AG04450 (cell line): ENCODE measurements around the gene MUC12. TPM values are rescaled to one million over a fixed set of nuclear protein-coding genes. Genes with fewer than 3 reads are reported as not detected.

ENCODE experiments used
- CTCF ChIA-PET: fragments of 300-600, 350-600 bp; formaldehyde crosslinking; extraction: SDS; loops from one replicate; lab custom pipeline; 2022; ENCODE audit warnings: antibody characterized with exemption, inconsistent platforms; lab: Charles Lee
- POLR2A ChIA-PET: fragments of 350-600 bp; formaldehyde crosslinking; extraction: SDS; loops from one replicate; lab custom pipeline; 2021; ENCODE audit warnings: antibody characterized with exemption, inconsistent platforms; lab: Yijun Ruan, JAX
- DNase-seq: peaks from one replicate; pipeline ENCODE4 v3.0.0-alpha.2; 2011; ENCODE audit warnings: low read depth, low spot score
- H3K27ac ChIP-seq: one replicate; pipeline ENCODE4 v1.5.1; 2012; ENCODE audit warnings: low read depth, low read length, control low read depth
- H3K27me3 ChIP-seq: one replicate; pipeline ENCODE4 v1.6.0; 2012; ENCODE audit warnings: low read length; ENCODE audit not compliant: control insufficient read depth, insufficient read depth
- H3K4me3 ChIP-seq: 2 replicates; pipeline ENCODE4 v1.5.1; 2011; ENCODE audit warnings: mild to moderate bottlenecking, low read depth, low read length, control low read depth
- H3K9me3 ChIP-seq: 2 replicates; pipeline ENCODE4 v1.5.1; 2012; ENCODE audit warnings: low read length; ENCODE audit not compliant: control insufficient read depth, insufficient read depth
- polyA plus RNA-seq: library from polyadenylated mRNA; depleted of rRNA; stranded (reverse); fragments of >200 nt; gene quantifications from 2 replicates; pipeline ENCODE4 v1.2.3, GENCODE V29; 2011
- TF ChIP-seq, protein P1 (sequence below): IDR thresholded peaks from 2 replicates; pipeline ENCODE4 v1.5.1; 2011; ENCODE audit warnings: low read depth, low read length, control low read depth, inconsistent platforms

Gene MUC12
- polyA plus RNA-seq, 1 experiment: 1.8 TPM

DNA sequence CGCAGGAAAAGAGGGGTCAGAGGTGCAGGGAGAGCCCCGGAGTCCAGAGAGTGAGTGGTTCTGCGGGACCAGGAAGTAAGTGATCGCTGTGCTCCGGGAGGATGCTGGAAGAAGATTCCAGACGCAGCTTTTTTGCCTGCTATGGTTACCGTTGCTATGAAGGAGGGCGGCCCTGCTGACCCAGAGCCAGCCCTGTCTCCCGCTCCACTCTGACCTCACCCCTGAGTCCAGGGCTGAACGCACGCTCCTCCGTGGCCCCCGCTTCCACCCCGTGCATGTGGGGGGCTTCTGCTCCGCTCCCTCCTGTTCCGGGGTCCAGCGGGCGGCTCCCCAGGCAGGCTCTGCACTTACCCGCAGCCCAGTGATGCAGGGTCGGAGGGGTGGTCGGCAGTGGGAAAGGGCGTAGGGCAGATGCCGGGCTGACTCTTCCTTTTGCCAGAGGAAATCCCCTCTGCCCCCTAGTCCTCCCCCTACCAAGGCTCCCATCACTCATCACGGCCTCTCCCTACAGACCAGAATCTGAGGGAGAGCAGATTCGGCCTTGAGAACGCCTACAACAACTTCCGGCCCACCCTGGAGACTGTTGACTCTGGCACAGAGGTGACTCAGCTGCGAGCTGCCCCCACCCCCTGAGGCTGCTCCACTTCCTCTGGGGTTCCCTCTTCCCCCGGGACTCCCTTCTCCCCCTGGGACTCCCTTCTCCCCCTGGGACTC is 47.9 kb downstream of the MUC12 start:
- H3K4me3 ChIP-seq: peak overlapping the region; percentile 72
- ChIA-PET POLR2A (no interaction called here), CTCF (no interaction called here)
- no peaks in the 10 kb centered on the region; the same call in 1 of the 2 replicates for H3K9me3 ChIP-seq
- TF ChIP-seq, protein P1, sequence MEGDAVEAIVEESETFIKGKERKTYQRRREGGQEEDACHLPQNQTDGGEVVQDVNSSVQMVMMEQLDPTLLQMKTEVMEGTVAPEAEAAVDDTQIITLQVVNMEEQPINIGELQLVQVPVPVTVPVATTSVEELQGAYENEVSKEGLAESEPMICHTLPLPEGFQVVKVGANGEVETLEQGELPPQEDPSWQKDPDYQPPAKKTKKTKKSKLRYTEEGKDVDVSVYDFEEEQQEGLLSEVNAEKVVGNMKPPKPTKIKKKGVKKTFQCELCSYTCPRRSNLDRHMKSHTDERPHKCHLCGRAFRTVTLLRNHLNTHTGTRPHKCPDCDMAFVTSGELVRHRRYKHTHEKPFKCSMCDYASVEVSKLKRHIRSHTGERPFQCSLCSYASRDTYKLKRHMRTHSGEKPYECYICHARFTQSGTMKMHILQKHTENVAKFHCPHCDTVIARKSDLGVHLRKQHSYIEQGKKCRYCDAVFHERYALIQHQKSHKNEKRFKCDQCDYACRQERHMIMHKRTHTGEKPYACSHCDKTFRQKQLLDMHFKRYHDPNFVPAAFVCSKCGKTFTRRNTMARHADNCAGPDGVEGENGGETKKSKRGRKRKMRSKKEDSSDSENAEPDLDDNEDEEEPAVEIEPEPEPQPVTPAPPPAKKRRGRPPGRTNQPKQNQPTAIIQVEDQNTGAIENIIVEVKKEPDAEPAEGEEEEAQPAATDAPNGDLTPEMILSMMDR: no peak
- H3K27ac ChIP-seq: peak overlapping the region; percentile 89
- H3K27me3 ChIP-seq: peaks cover 5% of the 10 kb centered on the region
- DNase-seq: peak; percentile 56

DNA sequence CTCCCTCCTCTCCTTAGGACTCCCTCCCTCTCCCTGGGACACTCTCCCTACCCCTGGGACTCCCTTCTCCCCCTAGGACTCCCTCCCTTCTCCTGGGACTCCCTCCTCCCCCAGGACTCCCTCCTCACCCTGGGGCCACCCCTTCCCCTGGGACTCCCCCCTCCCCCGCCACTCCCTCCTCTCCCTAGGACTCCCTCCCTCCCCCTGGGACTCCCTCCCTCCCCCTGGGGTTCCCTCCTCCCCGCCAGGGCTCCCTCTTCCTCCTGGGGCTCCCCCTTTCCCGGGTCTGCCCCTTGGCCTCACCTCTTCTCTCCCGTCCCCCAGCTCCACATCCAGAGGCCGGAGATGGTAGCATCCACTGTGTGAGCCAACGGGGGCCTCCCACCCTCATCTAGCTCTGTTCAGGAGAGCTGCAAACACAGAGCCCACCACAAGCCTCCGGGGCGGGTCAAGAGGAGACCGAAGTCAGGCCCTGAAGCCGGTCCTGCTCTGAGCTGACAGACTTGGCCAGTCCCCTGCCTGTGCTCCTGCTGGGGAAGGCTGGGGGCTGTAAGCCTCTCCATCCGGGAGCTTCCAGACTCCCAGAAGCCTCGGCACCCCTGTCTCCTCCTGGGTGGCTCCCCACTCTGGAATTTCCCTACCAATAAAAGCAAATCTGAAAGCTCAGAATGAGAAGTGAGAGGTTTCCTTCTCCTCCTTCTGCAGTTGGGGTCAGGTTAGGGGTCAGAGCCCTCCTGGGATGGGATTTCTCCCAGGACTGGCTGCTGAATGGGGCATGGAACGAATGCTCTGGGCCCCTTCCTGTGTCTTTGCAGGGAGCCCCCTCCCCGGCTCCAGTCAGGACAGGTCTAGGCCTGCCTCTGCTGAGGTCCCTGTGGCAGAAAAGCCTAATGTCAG is 49.2 kb downstream of the MUC12 start:
- TF ChIP-seq, protein P1: no peak
- ChIA-PET CTCF (no interaction called here), POLR2A (no interaction called here)
- Histone ChIP-seq H3K9me3 (no peaks in the 10 kb centered on the region; the same call in 1 of the 2 replicates), H3K4me3 (no peak overlapping the region), H3K27me3 (peaks cover 5% of the 10 kb centered on the region), H3K27ac (no peak overlapping the region)
- DNase-seq: no peak

DNA sequence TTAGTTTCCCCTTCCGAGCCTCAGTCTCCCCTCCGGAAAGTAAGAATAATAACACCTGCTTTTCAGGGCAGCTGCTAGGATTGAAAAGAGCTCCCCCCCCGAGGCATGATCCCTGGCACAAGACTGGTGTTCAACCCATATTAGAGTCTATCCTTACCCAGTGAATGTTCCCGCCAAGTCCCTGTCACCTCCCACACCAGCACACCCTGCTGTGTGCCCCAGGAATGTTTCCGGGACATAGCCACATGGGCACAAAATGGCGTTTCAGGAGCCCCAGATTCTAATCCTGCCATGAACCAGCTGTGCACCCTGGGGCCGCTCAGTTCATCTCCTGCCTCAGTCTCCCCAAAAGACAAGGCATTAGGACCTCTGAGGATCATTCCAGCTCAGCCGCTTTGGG is 51.1 kb downstream of the MUC12 start:
- ChIA-PET CTCF (interaction anchor here (0.6 kb wide), 1 partner anchor 251 kb away, joined by 3 read pairs; no protein-coding TSS in a partner anchor), POLR2A (interaction anchor here (1.2 kb wide), 1 partner anchor 131 kb away, joined by 3 read pairs; the partner anchor contains the start of gene UFSP1)
- Histone ChIP-seq H3K9me3 (no peaks in the 10 kb centered on the region), H3K4me3 (no peak overlapping the region), H3K27ac (no peak overlapping the region), H3K27me3 (peaks cover 9% of the 10 kb centered on the region)
- DNase-seq: no peak
- TF ChIP-seq, protein P1: no peak

DNA sequence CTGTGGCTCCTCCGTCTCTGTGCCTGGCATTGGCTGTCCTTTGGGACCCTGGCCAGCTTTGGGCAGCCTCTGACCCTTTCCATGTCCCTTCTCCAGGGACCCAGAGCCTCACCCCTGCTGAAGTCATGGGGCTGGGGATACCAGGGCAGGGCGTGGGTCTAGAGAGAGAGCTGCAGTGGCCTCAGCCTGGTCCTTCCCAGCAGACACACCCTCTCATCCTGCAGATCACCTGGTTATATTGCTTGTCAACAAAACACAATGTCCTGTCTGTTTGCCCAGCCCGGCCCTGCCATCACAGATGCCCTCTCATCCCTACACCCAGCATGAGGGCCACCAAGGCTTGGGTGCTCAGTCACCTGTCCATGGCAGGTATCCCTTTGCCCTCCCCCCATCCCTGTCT is 52.3 kb downstream of the MUC12 start:
- POLR2A ChIA-PET: no interaction called here
- CTCF ChIA-PET: no interaction called here
- TF ChIP-seq, protein P1: no peak
- Histone ChIP-seq H3K27me3 (peaks cover 9% of the 10 kb centered on the region), H3K27ac (no peak overlapping the region), H3K9me3 (no peaks in the 10 kb centered on the region), H3K4me3 (no peak overlapping the region)
- no peak for DNase-seq
